Osteoblast (primary cell): ENCODE measurements around the gene MYO5C. TPM values are rescaled to one million over a fixed set of nuclear protein-coding genes. Genes with fewer than 3 reads are reported as not detected.

ENCODE experiments used
- DNase-seq: peaks from one replicate; pipeline ENCODE4 v3.0.0; 2011; ENCODE audit warnings: low spot score, mixed read lengths; ENCODE audit not compliant: insufficient read length; ENCODE audit errors: missing footprints
- H2AFZ ChIP-seq: 2 replicates; pipeline ENCODE4 v1.6.0; 2011; ENCODE audit warnings: mild to moderate bottlenecking, low read length
- H3K27ac ChIP-seq: 2 replicates; pipeline ENCODE4 v1.5.1; 2011; ENCODE audit warnings: mild to moderate bottlenecking, low read depth, low read length, moderate library complexity
- H3K27me3 ChIP-seq: 2 replicates; pipeline ENCODE4 v1.6.0; 2012; ENCODE audit warnings: mild to moderate bottlenecking, control low read depth, inconsistent platforms, low read length, moderate library complexity; ENCODE audit not compliant: insufficient read depth
- H3K36me3 ChIP-seq: 2 replicates; pipeline ENCODE4 v1.5.1; 2011; ENCODE audit warnings: mild to moderate bottlenecking, low read length, control low read depth, moderate library complexity; ENCODE audit not compliant: insufficient read depth
- H3K4me1 ChIP-seq: 2 replicates; pipeline ENCODE4 v1.5.1; 2011; ENCODE audit warnings: mild to moderate bottlenecking, low read length, control low read depth, moderate library complexity; ENCODE audit not compliant: insufficient read depth
- H3K4me2 ChIP-seq: 2 replicates; pipeline ENCODE4 v1.6.0; 2011; ENCODE audit warnings: mild to moderate bottlenecking, low read length; ENCODE audit not compliant: insufficient read depth
- H3K4me3 ChIP-seq: fragments of 200-600 bp; sonication (generic); 3 replicates; pipeline ENCODE4 v1.5.1; 2012; ENCODE audit warnings: mild to moderate bottlenecking, low read length, inconsistent platforms; ENCODE audit not compliant: insufficient read depth
- H3K79me2 ChIP-seq: 2 replicates; pipeline ENCODE4 v1.6.0; 2012; ENCODE audit warnings: mild to moderate bottlenecking, low read length, control low read depth, inconsistent platforms; ENCODE audit not compliant: insufficient read depth
- H3K9me3 ChIP-seq: 2 replicates; pipeline ENCODE4 v1.5.1; 2011; ENCODE audit warnings: low read depth, low read length, control low read depth
- H4K20me1 ChIP-seq: 2 replicates; pipeline ENCODE4 v1.6.0; 2012; ENCODE audit warnings: mild to moderate bottlenecking, low read length, control low read depth; ENCODE audit not compliant: insufficient read depth
- total RNA-seq: library from RNA; depleted of rRNA; stranded (reverse); fragments of >200 nt; gene quantifications from 2 replicates; pipeline ENCODE4 v1.2.3, GENCODE V29; 2012
- TF ChIP-seq, protein P1 (sequence below): IDR thresholded peaks from 2 replicates; pipeline ENCODE4 v1.5.1; 2011; ENCODE audit warnings: mild to moderate bottlenecking, low read depth, low read length, moderate library complexity; ENCODE audit errors: extremely low read depth

Gene MYO5C
- total RNA-seq, 1 donor = under 0.01 TPM

DNA sequence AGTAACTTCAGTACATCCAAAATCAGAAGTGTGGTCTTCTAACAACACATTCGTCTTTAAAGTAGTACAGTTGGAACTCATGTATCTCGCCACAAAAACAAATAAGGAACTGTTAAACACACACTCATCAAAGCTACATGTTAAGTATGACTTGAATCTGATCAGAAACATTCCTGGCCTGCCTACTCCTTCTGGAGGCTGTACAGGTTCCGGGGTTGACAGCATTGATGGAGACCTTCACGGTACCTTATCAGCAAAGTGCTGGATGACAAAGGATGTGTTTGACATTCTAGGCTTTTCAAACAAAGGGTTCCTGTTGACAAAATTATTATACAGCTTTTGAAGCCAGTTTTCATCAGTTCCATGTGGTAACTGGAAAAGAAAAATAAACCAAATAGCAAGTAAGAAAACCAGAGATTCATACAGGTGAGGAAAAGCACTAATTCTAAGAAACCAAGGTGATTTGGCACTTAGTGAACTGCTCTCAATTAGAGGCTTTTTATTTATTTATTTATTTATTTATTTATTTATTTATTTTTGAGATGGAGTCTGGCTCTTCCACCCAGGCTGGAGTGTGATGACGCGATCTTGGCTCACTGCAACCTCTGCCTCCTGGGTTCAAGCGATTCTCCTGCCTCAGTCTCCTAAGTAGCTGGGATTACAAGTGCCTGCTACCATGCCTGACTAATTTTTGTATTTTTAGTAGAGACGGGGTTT lies 44.3 kb downstream of the MYO5C start:
- Histone ChIP-seq H3K4me2 (no peak overlapping the region), H2AFZ (no peak overlapping the region)
- no peak for DNase-seq

DNA sequence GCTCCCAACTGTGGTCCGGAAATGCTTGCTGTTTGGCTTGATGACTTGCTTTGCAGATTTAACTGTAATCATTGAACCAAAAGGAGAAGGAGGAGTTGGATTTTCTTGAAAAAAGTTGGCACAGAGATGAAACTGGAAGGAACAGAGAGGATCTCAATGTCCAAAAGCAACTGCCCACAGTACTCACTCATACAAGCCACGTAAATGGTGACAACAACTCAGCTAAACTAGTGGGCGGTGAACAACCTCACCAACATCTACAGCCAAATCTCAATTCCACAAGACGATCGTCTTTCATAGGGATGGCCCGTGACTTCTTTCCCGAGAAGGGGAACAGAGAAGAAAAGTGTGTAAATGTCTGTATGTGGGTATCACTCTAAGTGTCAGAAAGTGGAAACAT lies 48.1 kb downstream of the MYO5C start:
- H3K36me3 ChIP-seq = no peaks in the 10 kb centered on the region
- H3K27me3 ChIP-seq = peaks cover 36% of the 10 kb centered on the region
- DNase-seq = no peak
- H2AFZ ChIP-seq = peak overlapping the region; percentile 45
- no peaks in the 10 kb centered on the region for H4K20me1 ChIP-seq
- peaks cover 13% of the 10 kb centered on the region for H3K4me1 ChIP-seq
- TF ChIP-seq, protein P1, sequence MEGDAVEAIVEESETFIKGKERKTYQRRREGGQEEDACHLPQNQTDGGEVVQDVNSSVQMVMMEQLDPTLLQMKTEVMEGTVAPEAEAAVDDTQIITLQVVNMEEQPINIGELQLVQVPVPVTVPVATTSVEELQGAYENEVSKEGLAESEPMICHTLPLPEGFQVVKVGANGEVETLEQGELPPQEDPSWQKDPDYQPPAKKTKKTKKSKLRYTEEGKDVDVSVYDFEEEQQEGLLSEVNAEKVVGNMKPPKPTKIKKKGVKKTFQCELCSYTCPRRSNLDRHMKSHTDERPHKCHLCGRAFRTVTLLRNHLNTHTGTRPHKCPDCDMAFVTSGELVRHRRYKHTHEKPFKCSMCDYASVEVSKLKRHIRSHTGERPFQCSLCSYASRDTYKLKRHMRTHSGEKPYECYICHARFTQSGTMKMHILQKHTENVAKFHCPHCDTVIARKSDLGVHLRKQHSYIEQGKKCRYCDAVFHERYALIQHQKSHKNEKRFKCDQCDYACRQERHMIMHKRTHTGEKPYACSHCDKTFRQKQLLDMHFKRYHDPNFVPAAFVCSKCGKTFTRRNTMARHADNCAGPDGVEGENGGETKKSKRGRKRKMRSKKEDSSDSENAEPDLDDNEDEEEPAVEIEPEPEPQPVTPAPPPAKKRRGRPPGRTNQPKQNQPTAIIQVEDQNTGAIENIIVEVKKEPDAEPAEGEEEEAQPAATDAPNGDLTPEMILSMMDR = no peak
- H3K79me2 ChIP-seq = no peaks in the 10 kb centered on the region
- H3K9me3 ChIP-seq = no peaks in the 10 kb centered on the region
- no peak overlapping the region for H3K27ac ChIP-seq
- H3K4me3 ChIP-seq = no peak overlapping the region
- H3K4me2 ChIP-seq = no peak overlapping the region

More for the DNA sequence above, 44.3 kb downstream of the MYO5C start:
- TF ChIP-seq, protein P1 = no peak
- H3K27ac ChIP-seq = no peak overlapping the region
- H3K4me3 ChIP-seq = no peak overlapping the region
- H3K36me3 ChIP-seq = no peaks in the 10 kb centered on the region
- H3K27me3 ChIP-seq = peaks cover 17% of the 10 kb centered on the region
- H3K79me2 ChIP-seq = no peaks in the 10 kb centered on the region
- no peaks in the 10 kb centered on the region for H3K9me3 ChIP-seq
- peaks cover 34% of the 10 kb centered on the region for H3K4me1 ChIP-seq
- no peaks in the 10 kb centered on the region for H4K20me1 ChIP-seq

DNA sequence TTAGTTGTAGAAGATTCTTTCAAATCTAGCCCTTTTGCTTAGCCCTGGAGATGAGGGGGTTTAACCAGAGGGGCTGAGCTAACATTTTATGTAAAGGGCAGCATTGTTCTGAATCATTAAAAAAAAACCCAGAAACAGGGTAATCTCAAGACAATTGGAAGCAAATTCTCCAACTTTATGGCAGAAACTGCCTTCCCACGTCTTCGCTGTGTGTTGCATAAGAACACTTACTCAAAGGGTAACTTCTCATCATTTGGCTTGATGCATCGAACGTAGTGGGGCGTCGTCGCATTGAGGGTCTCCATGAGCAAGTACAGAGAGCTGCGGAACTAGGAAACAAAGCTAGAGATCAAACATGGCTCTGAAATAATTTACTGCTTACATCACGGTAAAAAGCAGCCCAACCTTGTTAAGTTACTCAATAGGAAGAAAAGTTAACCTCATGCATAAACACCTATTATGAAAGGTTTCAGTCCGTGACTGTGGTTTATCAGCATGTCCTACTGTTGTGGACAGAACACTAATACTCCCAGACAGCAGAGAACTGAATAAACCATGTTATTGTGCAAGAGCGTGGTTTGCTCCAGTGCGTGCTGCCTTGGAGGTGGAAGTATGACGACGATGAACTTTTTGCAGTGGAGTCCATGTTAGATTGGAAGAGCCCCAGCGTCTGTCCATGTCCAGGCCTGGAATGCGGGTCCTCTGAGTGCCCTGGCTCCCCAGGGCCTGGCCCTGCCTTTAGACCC lies 48.7 kb downstream of the MYO5C start:
- no peaks in the 10 kb centered on the region for H3K79me2 ChIP-seq
- TF ChIP-seq, protein P1 = no peak
- no peaks in the 10 kb centered on the region for H3K9me3 ChIP-seq
- no peaks in the 10 kb centered on the region for H3K36me3 ChIP-seq
- peaks cover 39% of the 10 kb centered on the region for H3K27me3 ChIP-seq
- peak overlapping the region; percentile 30 for H3K4me2 ChIP-seq
- H3K4me1 ChIP-seq = peaks cover 13% of the 10 kb centered on the region
- DNase-seq = no peak
- peak overlapping the region; percentile 45 for H2AFZ ChIP-seq
- no peaks in the 10 kb centered on the region for H4K20me1 ChIP-seq
- no peak overlapping the region for H3K27ac ChIP-seq
- H3K4me3 ChIP-seq = no peak overlapping the region
